Lung (tissue), 12 donors: ENCODE results near the gene TFF1. TPM values are rescaled to one million over a fixed set of nuclear protein-coding genes. Genes with fewer than 3 reads are reported as not detected.

Experiments used
- ATAC-seq: fragments of 200-7000 bp; cut with Tn5 transposase; one replicate; pipeline ENCODE4 v1.9.1; 2020; ENCODE audit warnings: moderate number of reproducible peaks; ENCODE audit not compliant: insufficient read depth, low FRiP score
- DNase-seq, 3 donors: peaks; one replicate each; pipeline ENCODE4 v3.0.0-alpha.2; 2013 to 2017
- H3K27ac ChIP-seq, 2 donors: one replicate each; pipeline ENCODE4 v1.5.1; 2013; ENCODE audit warnings: mild to moderate bottlenecking in 2 of 2, moderate library complexity in 2 of 2, control low read depth in 1 of 2, inconsistent platforms in 1 of 2, low read depth in 1 of 2, low read length in 1 of 2
- H3K27me3 ChIP-seq, 3 donors: one replicate each; pipeline ENCODE4 v1.5.1; 2013; ENCODE audit warnings: low read length in 2 of 3; ENCODE audit not compliant: control insufficient read depth in 3 of 3, insufficient read depth in 3 of 3
- H3K36me3 ChIP-seq, 4 donors: one replicate each; pipeline ENCODE4 v1.5.1; 2013; ENCODE audit warnings: low read length in 4 of 4, mild to moderate bottlenecking in 1 of 4, moderate library complexity in 1 of 4; ENCODE audit not compliant: control insufficient read depth in 4 of 4, insufficient read depth in 4 of 4
- H3K4me1 ChIP-seq, 5 donors: one replicate each; pipeline ENCODE4 v1.5.1; 2013; ENCODE audit warnings: low read length in 5 of 5, mild to moderate bottlenecking in 2 of 5, moderate library complexity in 1 of 5; ENCODE audit not compliant: control insufficient read depth in 5 of 5, insufficient read depth in 5 of 5
- H3K4me3 ChIP-seq: one replicate; pipeline ENCODE4 v1.5.1; 2013; ENCODE audit warnings: mild to moderate bottlenecking, control low read depth, moderate library complexity
- H3K9ac ChIP-seq, 2 donors: one replicate each; pipeline ENCODE4 v1.5.1; 2013; ENCODE audit warnings: low read length in 2 of 2, control low read depth in 1 of 2; ENCODE audit not compliant: insufficient read depth in 1 of 2
- H3K9me3 ChIP-seq, 4 donors: one replicate each; pipeline ENCODE4 v1.5.1; 2013; ENCODE audit warnings: low read length in 3 of 4, mild to moderate bottlenecking in 1 of 4, moderate library complexity in 1 of 4; ENCODE audit not compliant: control insufficient read depth in 4 of 4, insufficient read depth in 3 of 4
- WGBS, 2 donors: extraction: QIAGEN DNeasy Blood & Tissue Kit; methylation state at CpG; one replicate each; pipeline ENCODE4 v1.1.7; 2013; 5-methylcytosine and 5-hydroxymethylcytosine counted together
- polyA plus RNA-seq, 2 donors: library from polyadenylated mRNA; stranded (reverse); fragments of 200-250 nt; gene quantifications; one replicate each; pipeline ENCODE4 v1.2.1, GENCODE V29; 2013
- total RNA-seq, 2 donors: library from RNA; depleted of rRNA in 1 of 2; stranded (reverse); fragments of >200 nt in 1 of 2; gene quantifications; one replicate each; pipeline ENCODE4 v1.2.1, GENCODE V29; 2014 to 2021
- TF ChIP-seq, protein P1 (sequence below): IDR thresholded peaks from 2 replicates; pipeline ENCODE4 v1.5.1; 2012; ENCODE audit warnings: mild to moderate bottlenecking; ENCODE audit errors: control extremely low read depth, extremely low read depth
- donor health status: control.
- donor health status: control.
- donor health status: Bipolar disorder and iron deficiency.
- donor health status: healthy.
- donor health status: DM: yes; HTN: yes; CAD: no.

Gene TFF1
- total and polyA plus RNA-seq, 4 donors: 0.83 to 3.8 (median 1.2) TPM; not detected in 1

DNA sequence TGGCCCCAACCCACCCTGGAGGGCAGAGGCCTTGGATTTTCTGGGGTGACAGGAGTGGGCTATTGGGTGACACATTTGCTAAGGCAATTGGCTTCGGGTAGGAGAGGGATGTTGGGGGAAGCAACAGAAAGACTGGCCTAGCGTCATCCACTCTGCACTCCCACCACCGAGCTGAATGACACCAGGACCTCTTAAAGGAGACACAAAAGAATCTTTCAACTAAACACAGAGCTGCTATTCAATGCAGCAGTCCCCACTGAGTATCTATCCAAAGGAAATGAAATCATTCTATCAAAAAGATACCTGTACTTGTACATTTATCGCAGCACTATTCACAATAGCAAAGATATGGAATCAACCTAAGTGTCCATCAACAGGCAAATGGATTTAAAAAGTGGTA is 21.7 kb downstream of the TFF1 start:
- 77 to 85% methylated on average over 4 of the region's 4 CpGs for WGBS, 2 donors
- Histone ChIP-seq H3K9ac (no peak overlapping the region), H3K27me3 (peaks cover 0 to 3% (median 0%) of the 10 kb centered on the region in 3 donors), H3K36me3 (no peaks in the 10 kb centered on the region), H3K4me1 (no peaks in the 10 kb centered on the region), H3K27ac (no peak overlapping the region), H3K9me3 (no peaks in the 10 kb centered on the region), H3K4me3 (no peak overlapping the region)
- TF ChIP-seq, protein P1, sequence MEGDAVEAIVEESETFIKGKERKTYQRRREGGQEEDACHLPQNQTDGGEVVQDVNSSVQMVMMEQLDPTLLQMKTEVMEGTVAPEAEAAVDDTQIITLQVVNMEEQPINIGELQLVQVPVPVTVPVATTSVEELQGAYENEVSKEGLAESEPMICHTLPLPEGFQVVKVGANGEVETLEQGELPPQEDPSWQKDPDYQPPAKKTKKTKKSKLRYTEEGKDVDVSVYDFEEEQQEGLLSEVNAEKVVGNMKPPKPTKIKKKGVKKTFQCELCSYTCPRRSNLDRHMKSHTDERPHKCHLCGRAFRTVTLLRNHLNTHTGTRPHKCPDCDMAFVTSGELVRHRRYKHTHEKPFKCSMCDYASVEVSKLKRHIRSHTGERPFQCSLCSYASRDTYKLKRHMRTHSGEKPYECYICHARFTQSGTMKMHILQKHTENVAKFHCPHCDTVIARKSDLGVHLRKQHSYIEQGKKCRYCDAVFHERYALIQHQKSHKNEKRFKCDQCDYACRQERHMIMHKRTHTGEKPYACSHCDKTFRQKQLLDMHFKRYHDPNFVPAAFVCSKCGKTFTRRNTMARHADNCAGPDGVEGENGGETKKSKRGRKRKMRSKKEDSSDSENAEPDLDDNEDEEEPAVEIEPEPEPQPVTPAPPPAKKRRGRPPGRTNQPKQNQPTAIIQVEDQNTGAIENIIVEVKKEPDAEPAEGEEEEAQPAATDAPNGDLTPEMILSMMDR: no peak
- no peak for DNase-seq
- ATAC-seq: no peak

DNA sequence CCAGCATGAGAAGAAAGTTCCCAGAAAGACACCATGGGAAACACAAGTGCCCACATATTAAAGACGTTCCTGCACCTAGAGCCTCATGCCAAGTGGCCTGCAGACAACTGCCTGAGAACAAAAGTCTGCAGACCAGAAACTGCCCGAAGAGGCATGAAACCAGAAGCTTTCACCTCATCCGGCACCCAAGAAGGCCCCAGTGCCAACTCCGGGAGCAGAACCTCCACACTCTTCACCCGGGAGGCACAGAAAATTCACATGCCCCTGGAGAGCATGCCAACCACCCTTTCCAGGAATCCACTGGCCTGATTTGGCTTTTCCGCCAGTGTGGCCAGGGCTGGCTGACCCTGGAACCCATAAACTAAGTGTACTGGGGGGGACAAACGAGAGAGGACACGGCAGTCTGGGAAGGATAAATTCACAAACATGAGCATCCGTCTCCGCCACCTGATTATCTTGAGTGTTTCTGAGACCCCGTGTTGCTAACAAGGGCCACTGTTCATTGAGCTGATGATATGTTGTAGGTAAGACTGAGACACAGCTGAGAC is 22.3 kb downstream of the TFF1 start:
- H3K9me3 ChIP-seq: no peaks in the 10 kb centered on the region
- no peak for DNase-seq
- H3K9ac ChIP-seq: no peak overlapping the region
- H3K36me3 ChIP-seq: no peaks in the 10 kb centered on the region
- no peak overlapping the region for H3K27ac ChIP-seq
- peaks cover 0 to 3% (median 0%) of the 10 kb centered on the region in 3 donors for H3K27me3 ChIP-seq
- 86 to 88% methylated on average over 11 of the region's 11 CpGs for WGBS, 2 donors
- H3K4me3 ChIP-seq: no peak overlapping the region
- TF ChIP-seq, protein P1: no peak
- no peak for ATAC-seq
- no peaks in the 10 kb centered on the region for H3K4me1 ChIP-seq

DNA sequence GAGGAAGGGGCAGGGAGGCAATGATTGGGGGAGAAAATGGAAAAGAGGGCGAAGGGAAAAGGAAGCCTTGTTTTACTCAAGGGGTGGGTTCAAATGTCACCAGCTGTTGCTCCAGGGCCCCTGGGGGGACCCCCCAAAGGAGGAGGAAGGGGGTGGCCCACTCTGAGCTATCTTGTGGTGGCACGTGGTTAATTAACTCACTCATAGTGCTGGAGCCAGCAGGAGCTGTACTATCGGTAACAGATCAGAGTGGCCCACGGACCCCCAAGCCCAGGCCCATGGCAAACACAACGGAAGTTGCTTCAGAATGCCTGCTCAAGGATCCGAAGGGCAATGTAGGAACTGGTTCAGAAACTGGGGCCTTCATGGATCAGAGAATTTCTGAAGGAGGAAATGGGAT is 22.8 kb downstream of the TFF1 start:
- ATAC-seq: no peak
- WGBS, 2 donors: 90 to 92% methylated on average over 6 of the region's 6 CpGs
- no peak for DNase-seq

More for the DNA sequence above, 22.8 kb downstream of the TFF1 start:
- Histone ChIP-seq H3K27ac (no peak overlapping the region), H3K27me3 (peaks cover 0 to 3% (median 0%) of the 10 kb centered on the region in 3 donors), H3K9me3 (no peaks in the 10 kb centered on the region), H3K4me1 (peaks cover 0 to 3% (median 0%) of the 10 kb centered on the region in 5 donors), H3K9ac (no peak overlapping the region), H3K4me3 (no peak overlapping the region), H3K36me3 (no peaks in the 10 kb centered on the region)
- TF ChIP-seq, protein P1: no peak
